T-helper 1 cell treated with Interleukin-12 subunit alpha and Interleukin-12 subunit beta and Interleukin-4 antibody, amounts not matched to agents 30 μg/mL and 1 μg/mL, for 36 hours (primary cell): ENCODE data around the gene TJAP1.

ENCODE experiments used
- H3K27ac Mint-ChIP-seq: one replicate; pipeline ENCODE4 v1.8.0; 2021; ENCODE audit warnings: mild to moderate bottlenecking, mixed read lengths
- H3K27me3 Mint-ChIP-seq: one replicate; pipeline ENCODE4 v1.8.0; 2021; ENCODE audit warnings: low read depth, mixed read lengths
- H3K36me3 Mint-ChIP-seq: one replicate; pipeline ENCODE4 v1.8.0; 2021; ENCODE audit warnings: low read depth, mixed read lengths
- H3K4me1 Mint-ChIP-seq: one replicate; pipeline ENCODE4 v1.8.0; 2021; ENCODE audit warnings: low read depth, mixed read lengths
- H3K4me3 Mint-ChIP-seq: one replicate; pipeline ENCODE4 v1.8.0; 2021; ENCODE audit warnings: mild to moderate bottlenecking, moderate library complexity, mixed read lengths
- H3K9me3 Mint-ChIP-seq: one replicate; pipeline ENCODE4 v1.8.0; 2021; ENCODE audit warnings: mixed read lengths

The TJAP1 gene

DNA sequence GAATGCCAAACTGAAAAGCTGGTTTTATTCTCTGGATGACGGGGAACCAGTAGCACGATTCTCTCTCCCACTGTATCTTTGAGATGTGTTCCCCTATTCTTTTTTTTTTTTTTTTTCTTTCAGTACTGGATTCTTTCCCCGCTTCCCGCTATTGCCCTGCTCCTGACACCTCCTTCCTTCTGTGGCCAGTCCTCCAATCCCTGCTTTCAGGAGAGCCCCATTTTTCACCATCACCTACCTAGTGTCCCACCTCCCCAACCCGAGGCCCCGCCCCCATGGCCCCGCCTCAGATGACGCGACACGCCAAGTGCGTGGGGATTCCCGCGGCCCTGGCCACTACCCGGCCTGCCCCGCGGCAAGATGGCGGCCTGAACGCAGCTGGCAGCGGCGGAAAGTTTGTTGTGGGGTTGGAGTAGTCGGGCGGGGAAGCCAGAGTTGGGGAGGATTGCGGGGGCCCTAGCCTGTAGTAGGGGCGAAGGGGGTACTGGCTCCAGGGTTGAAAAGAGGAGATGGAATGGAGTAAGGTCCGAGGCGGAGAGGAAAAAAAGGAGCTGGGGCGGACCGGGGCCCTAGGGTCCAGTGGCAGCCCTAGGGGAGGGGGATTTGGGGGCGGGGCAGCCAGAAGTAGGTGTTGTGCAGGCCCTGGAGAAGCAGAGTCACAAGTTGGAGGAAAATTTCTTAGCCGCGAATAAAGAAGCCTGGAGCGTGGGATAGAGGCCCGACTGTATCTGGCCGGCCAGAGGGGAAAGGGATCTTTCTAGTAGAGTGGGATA is at the start of gene TJAP1:
TJAP1 (plus strand) TSS at position 336 of the 773 bp plus-strand sequence. CDS start 21,432 bp downstream, outside the sequence.
- H3K9me3 Mint-ChIP-seq = no peaks in the 10 kb centered on the region
- H3K27ac Mint-ChIP-seq = peak within 1 kb of the TSS; percentile 98
- H3K27me3 Mint-ChIP-seq = no peaks in the 10 kb centered on the region
- H3K36me3 Mint-ChIP-seq = peaks cover under 1% of the 10 kb centered on the region
- peak within 1 kb of the TSS; percentile 96 for H3K4me3 Mint-ChIP-seq
- peaks cover 43% of the 10 kb centered on the region for H3K4me1 Mint-ChIP-seq

GRCh38 chr6:43428112-43428570 is 49.2 kb upstream of the TJAP1 start:
- H3K4me3 Mint-ChIP-seq = peak overlapping the region; percentile 92
- H3K9me3 Mint-ChIP-seq = no peaks in the 10 kb centered on the region
- peak overlapping the region; percentile 94 for H3K27ac Mint-ChIP-seq
- peaks cover 9% of the 10 kb centered on the region for H3K36me3 Mint-ChIP-seq
- H3K27me3 Mint-ChIP-seq = no peaks in the 10 kb centered on the region
- peaks cover 18% of the 10 kb centered on the region for H3K4me1 Mint-ChIP-seq

GRCh38 chr6:43428874-43429273 is 48.5 kb upstream of the TJAP1 start:
- no peaks in the 10 kb centered on the region for H3K27me3 Mint-ChIP-seq
- H3K4me3 Mint-ChIP-seq = peak overlapping the region; percentile 92
- peaks cover 18% of the 10 kb centered on the region for H3K4me1 Mint-ChIP-seq
- peak overlapping the region; percentile 94 for H3K27ac Mint-ChIP-seq
- no peaks in the 10 kb centered on the region for H3K9me3 Mint-ChIP-seq
- peaks cover 9% of the 10 kb centered on the region for H3K36me3 Mint-ChIP-seq

DNA sequence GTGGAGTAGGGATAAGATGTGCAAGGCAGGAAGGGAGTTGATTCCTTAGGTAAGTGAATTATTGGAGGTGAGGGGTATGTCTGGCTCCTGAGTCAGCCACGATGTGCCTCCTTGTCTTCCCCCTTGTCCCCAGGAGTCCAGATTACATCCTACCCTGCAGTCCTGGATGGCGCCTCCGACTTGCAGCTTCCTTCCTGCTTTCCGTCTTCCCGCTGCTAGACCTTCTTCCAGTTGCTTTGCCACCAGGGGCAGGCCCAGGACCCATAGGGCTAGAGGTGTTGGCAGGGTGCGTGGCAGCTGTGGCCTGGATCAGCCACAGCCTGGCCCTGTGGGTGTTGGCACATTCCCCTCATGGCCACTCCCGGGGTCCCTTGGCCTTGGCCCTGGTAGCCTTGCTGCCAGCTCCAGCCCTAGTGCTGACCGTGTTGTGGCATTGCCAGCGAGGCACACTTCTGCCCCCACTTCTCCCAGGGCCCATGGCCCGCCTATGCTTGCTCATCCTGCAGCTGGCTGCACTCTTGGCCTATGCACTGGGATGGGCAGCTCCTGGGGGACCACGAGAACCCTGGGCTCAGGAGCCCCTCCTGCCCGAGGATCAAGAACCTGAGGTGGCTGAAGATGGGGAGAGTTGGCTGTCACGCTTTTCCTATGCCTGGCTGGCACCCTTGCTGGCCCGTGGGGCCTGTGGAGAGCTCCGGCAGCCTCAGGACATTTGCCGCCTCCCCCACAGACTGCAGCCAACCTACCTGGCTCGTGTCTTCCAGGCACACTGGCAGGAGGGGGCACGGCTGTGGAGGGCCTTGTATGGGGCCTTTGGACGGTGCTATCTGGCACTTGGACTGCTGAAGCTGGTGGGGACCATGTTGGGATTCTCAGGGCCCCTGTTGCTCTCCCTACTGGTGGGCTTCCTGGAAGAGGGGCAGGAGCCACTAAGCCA is 45.1 kb upstream of the TJAP1 start:
- Mint-ChIP-seq H3K9me3 (no peaks in the 10 kb centered on the region), H3K4me3 (no peak overlapping the region), H3K27me3 (no peaks in the 10 kb centered on the region), H3K27ac (no peak overlapping the region), H3K36me3 (peaks cover 15% of the 10 kb centered on the region), H3K4me1 (peaks cover 14% of the 10 kb centered on the region)

DNA sequence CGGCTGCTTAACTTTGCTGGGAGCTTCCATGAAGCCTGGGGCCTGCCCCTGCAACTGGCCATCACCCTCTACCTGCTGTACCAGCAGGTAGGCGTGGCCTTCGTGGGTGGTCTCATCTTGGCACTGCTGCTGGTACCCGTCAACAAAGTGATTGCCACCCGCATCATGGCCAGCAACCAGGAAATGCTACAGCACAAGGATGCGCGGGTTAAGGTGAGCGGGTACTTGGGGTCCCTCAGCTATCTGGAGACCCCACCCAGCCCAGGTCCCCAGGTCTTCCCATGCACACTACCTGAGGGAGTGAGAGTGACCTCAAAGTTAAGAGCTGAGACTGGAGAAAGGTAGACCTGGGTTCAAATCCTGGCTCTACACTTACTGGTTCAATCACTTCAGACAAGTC is 44.2 kb upstream of the TJAP1 start:
- peaks cover 20% of the 10 kb centered on the region for H3K36me3 Mint-ChIP-seq
- H3K4me1 Mint-ChIP-seq = peaks cover 11% of the 10 kb centered on the region
- H3K27ac Mint-ChIP-seq = no peak overlapping the region
- H3K9me3 Mint-ChIP-seq = no peaks in the 10 kb centered on the region
- H3K4me3 Mint-ChIP-seq = no peak overlapping the region
- no peaks in the 10 kb centered on the region for H3K27me3 Mint-ChIP-seq

- no peak overlapping the region for H3K27ac Mint-ChIP-seq
These were observed 43.1 kb upstream of the TJAP1 start for GRCh38 chr6:43434001-43434840.

DNA sequence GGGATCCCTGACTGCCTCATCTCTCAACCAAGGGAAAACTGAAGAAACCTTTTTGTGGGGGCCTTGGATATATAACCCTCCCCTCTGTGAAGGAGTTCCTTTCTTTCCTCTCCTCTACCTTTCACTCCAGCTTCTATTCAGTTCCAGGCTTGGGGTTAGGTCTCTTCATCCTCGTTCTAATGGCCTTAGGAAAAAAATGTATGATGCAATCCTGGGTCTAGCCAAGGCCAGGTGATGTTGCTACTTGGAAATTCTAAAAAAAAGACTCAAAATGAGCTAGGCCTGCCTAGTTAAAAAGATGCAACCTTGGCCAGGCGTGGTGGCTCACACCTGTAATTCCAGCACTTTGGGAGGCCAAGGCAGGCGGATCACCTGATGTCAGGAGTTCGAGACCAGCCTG is 42.4 kb upstream of the TJAP1 start:
- H3K9me3 Mint-ChIP-seq = no peaks in the 10 kb centered on the region
- H3K36me3 Mint-ChIP-seq = peaks cover 18% of the 10 kb centered on the region
- no peak overlapping the region for H3K27ac Mint-ChIP-seq
- H3K4me1 Mint-ChIP-seq = no peaks in the 10 kb centered on the region
- no peaks in the 10 kb centered on the region for H3K27me3 Mint-ChIP-seq
- H3K4me3 Mint-ChIP-seq = no peak overlapping the region

More at GRCh38 chr6:43434001-43434840, 43.1 kb upstream of the TJAP1 start:
- Mint-ChIP-seq H3K4me1 (peaks cover under 1% of the 10 kb centered on the region), H3K36me3 (peaks cover 18% of the 10 kb centered on the region), H3K27me3 (no peaks in the 10 kb centered on the region), H3K4me3 (no peak overlapping the region), H3K9me3 (no peaks in the 10 kb centered on the region)

DNA sequence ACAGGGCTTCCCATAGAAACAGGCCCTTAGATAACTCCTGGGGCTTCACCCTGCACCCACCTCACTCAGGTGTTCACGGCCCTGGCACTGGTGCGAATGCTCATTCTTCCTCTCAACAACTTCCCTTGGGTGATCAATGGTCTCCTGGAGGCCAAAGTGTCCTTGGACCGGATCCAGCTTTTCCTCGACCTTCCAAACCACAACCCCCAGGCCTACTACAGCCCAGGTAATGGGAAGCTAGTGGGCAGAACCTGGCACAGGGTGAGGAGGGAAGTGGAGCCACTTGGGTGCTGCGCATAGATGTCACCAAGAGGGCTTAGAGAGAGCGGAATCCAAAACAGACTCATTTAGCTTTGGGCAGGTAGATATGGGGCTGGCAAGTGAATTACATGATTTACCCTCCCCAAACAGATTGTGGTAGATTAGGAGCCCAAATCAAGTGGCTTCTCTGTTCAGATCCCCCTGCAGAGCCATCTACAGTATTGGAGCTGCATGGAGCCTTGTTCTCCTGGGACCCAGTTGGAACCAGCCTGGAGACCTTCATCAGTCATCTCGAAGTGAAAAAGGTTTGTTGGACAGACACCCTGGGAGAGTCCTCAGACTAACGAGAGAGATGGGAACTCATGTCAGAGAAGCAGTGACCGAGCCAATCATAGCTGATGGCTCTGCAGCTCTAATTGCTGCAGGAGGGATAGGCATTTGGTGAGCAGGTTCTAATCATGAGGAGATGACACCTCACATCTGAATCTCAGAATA is 41.5 kb upstream of the TJAP1 start:
- H3K4me3 Mint-ChIP-seq = no peak overlapping the region
- no peaks in the 10 kb centered on the region for H3K27me3 Mint-ChIP-seq
- peaks cover 18% of the 10 kb centered on the region for H3K36me3 Mint-ChIP-seq
- H3K4me1 Mint-ChIP-seq = no peaks in the 10 kb centered on the region
- H3K9me3 Mint-ChIP-seq = no peaks in the 10 kb centered on the region
- no peak overlapping the region for H3K27ac Mint-ChIP-seq

GRCh38 chr6:43436577-43437282 is 40.6 kb upstream of the TJAP1 start:
- Mint-ChIP-seq H3K27ac (no peak overlapping the region), H3K4me1 (no peaks in the 10 kb centered on the region), H3K36me3 (peaks cover 16% of the 10 kb centered on the region), H3K27me3 (no peaks in the 10 kb centered on the region), H3K9me3 (no peaks in the 10 kb centered on the region), H3K4me3 (no peak overlapping the region)

- Mint-ChIP-seq H3K36me3 (peaks cover 12% of the 10 kb centered on the region), H3K4me1 (no peaks in the 10 kb centered on the region), H3K27ac (no peak overlapping the region), H3K27me3 (no peaks in the 10 kb centered on the region), H3K9me3 (no peaks in the 10 kb centered on the region), H3K4me3 (no peak overlapping the region)
These were observed 39.7 kb upstream of the TJAP1 start for GRCh38 chr6:43437700-43438099.

- H3K4me3 Mint-ChIP-seq = no peak overlapping the region
- no peak overlapping the region for H3K27ac Mint-ChIP-seq
- H3K9me3 Mint-ChIP-seq = no peaks in the 10 kb centered on the region
- no peaks in the 10 kb centered on the region for H3K27me3 Mint-ChIP-seq
- no peaks in the 10 kb centered on the region for H3K4me1 Mint-ChIP-seq
- peaks cover 10% of the 10 kb centered on the region for H3K36me3 Mint-ChIP-seq
These were observed 34.4 kb upstream of the TJAP1 start for GRCh38 chr6:43442935-43443334.

- no peak overlapping the region for H3K27ac Mint-ChIP-seq
- no peak overlapping the region for H3K4me3 Mint-ChIP-seq
- H3K27me3 Mint-ChIP-seq = no peaks in the 10 kb centered on the region
- peaks cover 16% of the 10 kb centered on the region for H3K36me3 Mint-ChIP-seq
- no peaks in the 10 kb centered on the region for H3K4me1 Mint-ChIP-seq
- no peaks in the 10 kb centered on the region for H3K9me3 Mint-ChIP-seq
These were observed 33.3 kb upstream of the TJAP1 start for GRCh38 chr6:43444036-43444435.

DNA sequence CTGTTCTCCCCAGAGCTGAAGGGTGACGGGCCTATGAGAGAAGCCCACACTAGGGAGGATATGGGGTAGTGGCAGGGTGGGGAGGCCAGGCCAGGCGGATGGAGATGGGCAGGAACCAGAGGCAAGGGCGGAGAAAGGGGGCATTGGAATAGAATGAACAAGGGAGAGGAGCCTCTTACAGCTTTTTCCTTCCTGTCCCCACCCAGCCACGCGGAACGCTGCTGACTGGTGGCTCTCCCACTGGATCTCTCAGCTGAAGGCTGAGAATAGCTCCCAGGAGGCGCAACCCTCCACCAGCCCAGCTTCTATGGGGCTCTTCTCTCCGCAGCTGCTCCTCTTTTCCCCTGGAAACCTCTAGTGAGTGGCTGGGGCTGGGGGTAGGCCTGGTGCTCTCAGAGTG is 32.8 kb upstream of the TJAP1 start:
- no peaks in the 10 kb centered on the region for H3K4me1 Mint-ChIP-seq
- H3K36me3 Mint-ChIP-seq = peaks cover 16% of the 10 kb centered on the region
- H3K27me3 Mint-ChIP-seq = no peaks in the 10 kb centered on the region
- no peaks in the 10 kb centered on the region for H3K9me3 Mint-ChIP-seq
- no peak overlapping the region for H3K4me3 Mint-ChIP-seq
- H3K27ac Mint-ChIP-seq = no peak overlapping the region
